GM19035 (cell line): ENCODE data around the gene TOE1.
"Not testable (repeated sequence)": the region's sequence is repeated elsewhere in the genome, so short reads cannot be mapped to it uniquely, and the experiment has no call there.

Experiments
- ATAC-seq: cut with Tn5 transposase; IDR thresholded peaks from one replicate; pipeline ENCODE4 v1.9.1; 2021; ENCODE audit not compliant: unreplicated experiment

Gene TOE1

DNA sequence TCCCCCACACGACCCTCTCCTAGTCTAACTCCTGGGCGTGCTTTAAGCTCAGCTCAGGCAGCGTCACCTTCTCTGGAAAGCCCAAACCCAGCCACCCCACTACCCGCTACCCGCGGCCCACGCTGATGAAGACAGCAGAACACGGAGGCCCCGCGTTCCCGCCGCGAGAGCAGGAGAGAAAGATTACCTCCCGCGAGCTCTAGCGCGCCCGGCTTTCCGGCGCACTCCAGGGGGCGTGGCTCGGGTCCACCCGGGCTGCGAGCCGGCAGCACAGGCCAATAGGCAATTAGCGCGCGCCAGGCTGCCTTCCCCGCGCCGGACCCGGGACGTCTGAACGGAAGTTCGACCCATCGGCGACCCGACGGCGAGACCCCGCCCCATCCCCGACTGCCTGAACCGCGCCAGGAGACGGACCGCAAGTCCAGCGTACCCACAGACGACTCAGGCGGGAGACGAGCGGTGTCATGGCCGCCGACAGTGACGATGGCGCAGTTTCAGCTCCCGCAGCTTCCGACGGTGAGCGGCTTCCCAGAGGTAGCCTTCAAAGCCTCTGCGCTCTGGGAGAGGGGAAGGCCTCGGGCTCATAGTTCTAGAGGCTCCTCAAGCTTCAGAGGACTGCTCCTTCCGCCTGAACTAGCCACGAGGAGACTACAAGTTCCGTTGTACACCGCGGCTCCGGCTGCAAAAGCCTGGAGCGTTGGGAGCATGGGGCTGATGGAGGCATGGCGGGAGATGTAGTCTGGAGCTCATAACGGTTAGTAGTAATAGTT, at the start of gene TOE1, which contains the start of gene MUTYH:
Gene TOE1 (plus strand): TSS at position 382 of the 770 bp plus-strand sequence. CDS start 83 bp downstream, at position 465.
Gene MUTYH (minus strand): TSS at position 652 of the 770 bp plus-strand sequence. CDS start 5,935 bp downstream, outside the sequence.
- peak; percentile 82 for ATAC-seq

DNA sequence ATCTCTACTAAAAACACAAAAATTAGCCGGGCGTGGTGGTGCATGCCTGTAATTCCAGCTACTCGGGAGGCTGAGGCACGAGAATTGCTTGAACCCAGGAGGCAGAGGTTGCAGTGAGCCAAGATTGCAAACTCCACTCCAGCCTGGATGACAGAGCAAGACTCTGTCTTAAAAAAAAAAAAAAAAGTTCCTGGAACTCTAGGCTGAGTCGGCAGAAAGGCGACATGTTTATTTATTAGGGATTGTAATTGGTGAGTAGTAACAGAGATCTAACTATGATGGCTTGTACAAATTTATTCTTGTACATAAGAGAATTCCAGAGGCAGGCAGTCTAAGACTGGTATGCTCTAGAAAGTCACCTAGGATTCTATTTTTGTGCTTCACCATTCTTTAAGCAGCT, 49.0 kb upstream of the TOE1 start:
- ATAC-seq, result not testable (repeated sequence)

DNA sequence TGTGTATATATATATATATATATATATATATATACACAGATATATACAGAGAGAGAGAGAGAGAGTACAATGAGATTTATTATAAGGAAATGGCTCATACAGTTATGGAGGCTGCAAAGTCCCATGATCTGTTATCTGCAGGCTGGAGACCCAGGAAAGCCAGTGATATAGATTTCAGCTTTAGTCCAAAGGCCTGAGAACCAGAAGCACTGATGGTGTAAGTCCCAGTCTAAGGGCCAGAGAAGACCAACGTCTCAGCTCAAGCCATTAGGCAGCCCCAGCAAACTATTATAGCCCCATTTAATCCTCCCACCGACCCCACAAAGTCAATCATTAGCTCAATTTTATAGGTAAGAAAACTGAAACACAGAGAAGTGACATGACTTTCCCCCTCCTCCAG, 48.3 kb upstream of the TOE1 start:
- ATAC-seq, result no peak

DNA sequence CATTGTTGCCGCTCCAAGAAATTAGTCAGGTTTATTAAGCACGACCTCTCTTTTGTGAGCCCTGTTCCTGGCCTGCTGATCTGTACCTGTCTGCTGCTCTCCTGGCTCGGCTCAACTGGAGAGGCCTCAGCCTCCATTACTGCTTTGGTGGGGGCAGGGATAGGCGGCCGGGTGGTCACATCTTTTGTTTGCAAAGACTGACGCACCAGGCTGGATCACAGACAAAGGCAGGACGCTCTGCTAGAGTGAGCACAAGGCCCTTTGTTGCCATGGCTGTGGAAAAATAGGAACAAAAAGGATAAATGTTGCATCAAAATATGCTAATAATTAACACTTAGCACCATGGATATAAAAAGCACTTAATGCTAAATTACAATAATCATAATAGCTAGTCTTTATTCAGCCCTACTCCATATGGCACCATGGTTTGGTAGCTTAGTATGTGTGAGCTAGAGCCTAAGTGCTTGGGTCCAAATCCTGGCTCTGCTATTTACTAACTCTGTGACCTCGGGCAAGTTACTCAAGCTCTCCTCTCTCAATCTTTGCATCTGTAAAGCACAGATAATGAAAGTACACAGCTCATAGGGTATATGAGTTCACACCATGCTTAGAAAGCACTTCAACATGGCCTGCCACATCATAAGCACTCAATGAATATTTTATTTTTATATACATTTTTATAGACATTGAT, 42.2 kb upstream of the TOE1 start:
- ATAC-seq, result no peak

DNA sequence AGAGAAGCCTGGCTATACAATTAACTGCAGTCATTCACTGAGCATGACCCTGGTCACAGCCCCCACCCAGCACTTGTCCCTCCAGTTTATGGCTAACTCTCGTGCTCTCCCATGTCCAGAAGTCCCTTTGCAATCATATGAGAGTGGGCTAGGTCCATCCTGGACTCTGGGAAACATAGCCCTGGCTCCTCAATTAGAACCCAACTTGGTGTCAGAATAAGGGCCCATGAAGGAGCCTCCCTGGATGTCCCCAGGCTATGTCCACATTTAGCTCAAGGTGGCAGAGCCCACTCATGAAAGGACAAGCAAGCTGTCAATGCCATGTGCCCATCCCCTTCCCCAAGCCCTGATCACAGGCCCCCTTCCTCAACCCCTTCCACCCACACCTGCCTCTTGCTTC, 40.7 kb upstream of the TOE1 start:
- no peak for ATAC-seq

DNA sequence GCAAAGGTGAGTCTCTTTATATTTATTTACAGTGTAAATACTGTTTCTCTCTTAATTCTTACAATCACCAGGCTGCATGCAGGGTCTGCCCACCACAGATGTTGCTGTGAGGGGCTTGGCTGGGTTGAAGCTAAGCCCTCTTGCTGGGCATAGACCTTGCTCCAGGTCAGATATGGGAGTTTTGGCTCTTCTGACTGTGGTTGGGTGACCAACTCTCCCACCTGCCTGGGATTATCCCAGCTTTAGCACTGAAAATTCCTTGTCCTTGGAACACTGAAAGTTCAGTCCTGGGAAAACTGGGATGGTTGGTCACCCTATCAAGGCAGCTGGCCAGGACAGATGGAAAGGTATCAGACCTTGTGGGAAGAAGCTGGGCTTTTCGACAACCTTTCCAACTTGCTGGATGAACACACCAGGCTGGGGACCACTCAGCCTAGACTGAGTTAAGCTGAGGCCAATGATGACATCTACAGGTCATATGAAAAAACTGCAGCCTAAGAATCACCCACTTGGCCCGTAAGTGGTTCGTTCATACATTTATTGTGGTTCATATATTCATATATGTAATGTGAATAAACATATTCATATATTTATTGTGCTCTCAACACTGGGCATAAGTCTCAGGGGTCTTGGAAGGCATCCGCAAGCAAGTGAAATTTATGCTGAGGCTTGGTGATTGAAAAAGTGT, 39.8 kb upstream of the TOE1 start:
- no peak for ATAC-seq

DNA sequence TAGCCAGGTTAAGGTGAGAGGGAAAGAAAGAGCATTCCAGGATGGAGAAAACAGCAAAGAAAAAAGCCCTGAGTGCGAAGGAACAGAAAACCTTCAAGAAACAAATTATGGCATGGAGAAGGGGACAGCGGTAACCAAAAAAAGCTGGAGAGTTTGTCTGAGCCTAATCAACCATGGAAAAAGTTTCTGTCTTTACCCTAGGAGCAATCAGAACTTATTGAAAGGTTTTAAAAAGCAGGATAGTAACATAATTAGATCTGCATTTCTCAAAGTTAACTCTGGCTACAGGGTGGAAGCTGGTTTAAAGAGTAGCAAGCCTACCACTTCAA, 39.3 kb upstream of the TOE1 start:
- ATAC-seq, result no peak

DNA sequence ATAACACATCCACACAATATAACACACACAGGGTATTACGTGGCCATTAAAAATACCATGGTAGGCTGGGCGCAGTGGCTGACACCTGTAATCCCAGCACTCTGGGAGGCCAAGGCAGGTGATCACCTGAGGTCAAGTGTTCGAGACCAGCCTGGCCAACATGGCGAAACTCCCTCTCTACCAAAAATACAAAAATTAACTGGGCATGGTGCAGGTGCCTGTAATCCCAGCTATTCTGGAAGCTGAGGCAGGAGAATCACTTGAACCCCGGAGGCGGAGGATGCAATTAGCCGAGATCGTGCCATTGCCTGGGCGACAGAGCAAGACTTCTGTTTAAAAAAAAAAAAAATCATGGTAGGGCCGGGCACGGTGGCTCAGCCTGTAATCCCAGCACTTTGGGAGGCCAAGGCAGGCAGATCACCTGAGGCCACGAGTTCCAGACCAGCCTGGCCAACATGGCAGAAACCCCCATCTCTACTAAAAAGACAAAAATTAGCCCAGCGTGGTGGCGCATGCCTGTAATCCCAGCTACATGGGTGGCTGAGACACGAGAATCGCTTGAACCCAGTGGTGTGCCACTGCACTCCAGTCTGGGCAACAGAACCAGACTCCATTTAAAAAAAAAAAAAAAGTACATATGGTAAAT, 37.3 kb upstream of the TOE1 start:
- no peak for ATAC-seq

DNA sequence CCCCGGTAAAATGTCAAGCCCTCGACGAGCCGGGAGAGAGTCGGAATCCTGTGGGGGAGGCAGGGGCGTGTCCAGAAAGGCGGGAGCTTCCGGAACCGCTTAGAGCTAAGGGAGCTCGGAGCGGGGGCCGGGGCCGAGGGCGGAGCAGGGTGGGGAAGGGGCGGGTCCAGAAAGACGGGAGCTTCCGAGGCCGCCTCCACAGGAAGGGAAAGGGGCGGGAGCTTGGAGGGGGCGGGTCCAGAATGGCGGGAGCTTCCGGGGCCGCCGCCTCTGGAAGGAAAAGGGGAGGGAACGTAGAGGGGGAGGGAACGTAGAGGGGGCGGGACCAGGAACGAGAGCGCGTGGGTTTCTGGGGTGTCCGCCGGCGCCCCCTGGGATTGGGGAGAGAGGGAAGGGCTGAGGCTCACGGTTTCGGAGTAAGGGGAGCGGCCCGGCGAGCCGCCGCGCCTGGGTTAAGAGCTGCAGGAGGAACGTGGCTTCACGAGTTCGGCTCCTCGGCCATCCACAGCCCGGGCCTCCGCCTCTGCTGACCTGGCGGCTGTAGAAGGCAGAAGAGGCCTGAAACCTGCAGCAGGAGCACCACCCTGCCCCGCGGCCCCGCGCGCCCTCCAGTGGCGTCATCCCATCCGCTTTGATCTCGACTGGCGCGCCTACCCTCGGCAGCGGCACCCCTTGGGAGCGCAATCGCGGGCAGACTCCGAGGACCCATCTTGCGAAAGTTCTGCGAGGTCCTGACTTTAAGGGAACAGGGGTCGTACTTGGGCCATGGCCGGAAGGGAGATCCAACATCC, 36.3 kb upstream of the TOE1 start:
- peak; percentile 71 for ATAC-seq

DNA sequence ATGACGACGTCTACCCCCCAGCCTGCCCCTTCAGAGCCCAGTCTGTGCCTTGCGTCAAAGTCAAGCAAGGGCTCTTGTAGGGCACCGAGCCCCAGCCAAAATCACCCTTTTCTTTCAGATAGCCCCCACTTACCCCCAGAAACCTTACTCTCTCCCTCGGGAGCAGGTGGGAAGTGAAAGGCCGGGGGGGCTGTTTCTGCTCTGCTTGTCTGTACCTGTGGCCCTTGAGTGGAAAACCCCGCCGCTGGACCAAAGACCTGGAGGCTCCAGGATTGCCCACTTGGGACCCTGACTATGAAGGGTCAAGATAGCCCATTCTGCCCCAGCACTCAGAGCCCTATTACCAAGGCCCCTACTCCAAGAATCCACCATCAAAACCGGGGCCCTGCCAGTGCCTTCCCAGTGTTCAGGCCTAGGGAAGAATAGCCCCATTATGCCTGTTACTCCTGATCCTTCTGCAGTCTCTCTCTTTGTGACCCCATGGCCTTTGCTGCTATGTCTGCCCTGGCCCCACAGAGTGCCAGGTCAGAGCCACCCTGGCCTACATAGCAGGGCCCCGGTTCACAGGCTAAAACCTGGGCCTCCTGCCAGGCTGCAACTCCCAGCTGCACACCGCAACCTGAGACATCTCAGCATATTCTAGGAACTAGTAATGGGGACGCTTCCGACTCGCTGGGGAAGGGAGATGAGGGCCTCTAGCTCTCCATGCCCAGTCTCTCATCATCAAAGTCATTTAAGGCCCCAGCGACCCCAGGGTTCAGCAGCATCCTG, 35.5 kb upstream of the TOE1 start:
- ATAC-seq, result no peak

DNA sequence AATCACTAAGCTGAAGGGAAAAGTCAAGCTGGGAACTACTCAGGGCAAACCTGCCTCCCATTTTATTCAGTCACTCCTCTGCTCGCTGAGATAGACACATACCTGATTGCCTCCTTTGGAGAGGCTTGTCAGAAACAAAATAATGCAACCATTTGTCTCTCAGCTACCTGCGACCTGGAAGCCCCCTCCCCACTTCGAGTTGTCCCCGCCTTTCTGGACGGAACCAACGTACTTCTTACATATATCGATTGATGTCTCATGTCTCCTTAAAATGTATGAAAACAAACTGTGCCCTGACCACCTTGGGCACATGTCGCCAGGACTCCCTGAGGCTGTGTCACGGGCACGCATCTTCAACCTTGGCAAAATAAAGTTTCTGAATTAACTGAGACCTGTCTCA, 34.7 kb upstream of the TOE1 start:
- no peak for ATAC-seq

DNA sequence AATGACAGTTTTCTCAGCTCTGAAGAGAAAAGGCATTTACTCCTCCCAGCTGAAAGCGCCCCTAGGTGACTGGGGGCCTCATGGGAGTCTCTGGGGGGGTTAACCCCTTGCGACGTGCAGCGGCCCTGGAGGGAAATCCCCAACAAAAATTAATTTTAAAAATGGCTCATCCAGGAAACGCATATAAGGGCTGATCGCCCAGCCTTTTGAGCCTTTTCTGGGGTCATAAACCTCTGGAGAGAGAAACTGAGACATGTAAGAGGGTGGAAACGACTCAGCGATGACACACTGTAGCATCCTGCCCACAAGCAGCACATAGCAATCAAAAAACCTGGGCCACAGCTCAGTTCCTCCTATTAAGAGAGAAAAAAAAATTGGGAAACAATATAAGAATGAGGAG, 33.7 kb upstream of the TOE1 start:
- no peak for ATAC-seq

DNA sequence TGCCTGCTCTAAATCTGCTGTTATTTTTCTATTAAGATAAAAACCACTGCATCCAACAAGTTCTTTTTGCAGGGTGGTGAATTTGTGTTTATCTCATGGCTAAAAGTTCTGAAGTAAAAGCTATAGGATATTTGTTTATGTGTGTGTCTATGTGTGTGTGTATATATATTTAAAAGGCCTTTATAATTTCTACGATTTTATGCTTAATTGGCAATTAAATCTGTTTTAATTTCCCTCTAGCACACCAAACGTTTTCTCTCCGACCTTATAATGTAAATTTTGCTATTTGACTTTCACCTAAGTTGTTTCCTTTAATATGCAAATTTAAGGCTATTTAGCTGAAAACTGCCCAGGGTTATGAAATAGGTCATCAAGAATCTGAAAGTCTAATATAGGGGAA, 33.1 kb upstream of the TOE1 start:
- ATAC-seq, result no peak

DNA sequence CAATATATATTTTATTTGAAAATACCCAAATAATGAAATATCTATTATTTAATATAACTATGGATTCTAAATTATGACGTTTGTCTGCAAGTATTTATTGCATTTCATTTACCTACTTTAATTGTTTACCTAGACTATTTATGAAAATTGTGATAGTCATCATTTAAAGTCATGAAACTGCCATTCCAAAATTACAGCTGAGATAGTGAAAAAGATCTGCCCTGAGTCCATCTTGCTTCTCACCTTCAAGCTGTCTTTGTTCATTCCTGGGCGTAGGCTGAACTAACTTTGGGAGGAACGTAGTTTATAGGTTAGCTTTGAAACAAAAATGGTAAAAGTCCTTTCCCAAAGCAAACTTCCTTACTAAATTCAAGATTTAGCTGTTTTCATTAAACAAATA, 25.7 kb upstream of the TOE1 start:
- ATAC-seq, result no peak

DNA sequence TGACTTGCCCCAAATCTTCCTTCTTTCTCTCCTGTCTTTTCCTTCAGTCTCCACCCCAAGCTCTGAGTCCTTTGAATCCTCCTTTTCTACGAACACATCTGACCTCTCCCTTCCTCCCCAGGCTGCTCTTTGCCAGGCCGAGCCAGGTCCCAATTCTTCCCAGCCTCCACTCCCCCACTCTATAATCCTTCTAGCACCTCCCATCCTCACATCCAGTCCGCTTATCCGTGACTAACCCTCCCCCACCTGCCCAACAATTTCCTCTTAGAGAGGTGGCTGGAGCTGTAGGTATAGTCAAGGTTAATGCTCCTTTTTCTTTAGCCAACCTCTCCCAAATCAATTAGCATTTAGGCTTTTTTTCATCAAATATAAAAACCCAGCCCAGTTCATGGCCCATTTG, 22.8 kb upstream of the TOE1 start:
- ATAC-seq, result no peak

DNA sequence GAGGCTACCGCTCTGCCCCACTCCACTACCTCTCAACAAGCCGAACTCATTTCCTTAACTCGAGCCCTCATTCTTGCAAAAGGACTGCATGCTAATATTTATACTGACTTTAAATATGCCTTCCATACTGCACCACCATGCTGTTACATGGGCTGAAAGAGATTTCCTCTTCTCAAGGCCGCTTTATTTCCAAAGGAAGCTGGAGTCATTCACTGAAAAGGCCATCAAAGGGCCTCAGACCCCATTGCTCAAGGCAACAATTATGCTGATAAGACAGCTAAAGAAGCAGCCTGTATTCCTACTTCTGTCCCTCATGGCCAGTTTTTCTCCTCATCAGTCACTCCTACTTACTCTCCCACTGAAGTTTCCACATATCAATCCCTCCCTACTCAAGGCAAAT, 20.2 kb upstream of the TOE1 start:
- ATAC-seq, result no peak

DNA sequence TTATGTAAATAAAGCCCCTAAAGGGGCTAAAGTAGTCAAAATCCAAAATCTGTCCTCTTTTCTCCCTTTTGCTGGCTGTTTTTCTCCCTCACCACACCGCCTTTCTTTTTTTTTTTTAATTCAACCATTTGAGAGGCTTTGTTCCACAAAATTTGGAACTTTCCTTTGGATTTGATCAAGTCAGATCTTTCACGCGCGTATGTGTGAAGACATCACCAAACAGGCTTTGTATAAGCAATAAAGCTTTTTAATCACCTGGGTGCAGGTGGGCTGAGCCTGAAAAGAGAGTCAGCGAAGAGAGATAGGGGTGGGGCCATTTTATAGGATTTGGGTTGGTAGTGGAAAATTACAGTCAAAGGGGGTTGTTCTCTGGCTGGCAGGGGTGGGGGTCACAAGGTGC, 18.5 kb upstream of the TOE1 start:
- no peak for ATAC-seq

DNA sequence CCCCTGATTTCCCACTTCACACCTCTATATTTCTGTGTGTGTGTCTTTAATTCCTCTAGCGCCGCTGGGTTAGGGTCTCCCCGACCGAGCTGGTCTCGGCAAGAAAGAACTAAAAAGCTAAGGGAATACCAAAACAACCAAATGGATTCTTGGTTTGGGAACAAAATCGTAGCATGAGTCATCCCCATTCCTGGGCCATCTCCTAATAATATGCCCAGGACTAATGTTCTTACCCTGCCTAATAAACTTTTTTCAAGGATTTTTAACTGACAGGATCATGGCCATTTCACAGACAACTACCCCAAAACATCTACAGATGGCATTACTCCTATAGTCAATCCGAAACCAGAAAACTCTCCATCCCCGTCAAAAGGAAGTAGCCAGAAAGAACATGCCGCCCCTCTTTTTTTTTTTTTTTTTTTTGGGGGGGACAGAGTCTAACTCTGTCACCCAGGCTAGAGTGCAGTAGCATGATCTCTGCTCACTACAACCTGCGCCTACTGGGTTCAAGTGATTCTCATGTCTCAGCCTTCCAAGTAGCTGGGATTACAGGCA, 17.4 kb upstream of the TOE1 start:
- no peak for ATAC-seq

DNA sequence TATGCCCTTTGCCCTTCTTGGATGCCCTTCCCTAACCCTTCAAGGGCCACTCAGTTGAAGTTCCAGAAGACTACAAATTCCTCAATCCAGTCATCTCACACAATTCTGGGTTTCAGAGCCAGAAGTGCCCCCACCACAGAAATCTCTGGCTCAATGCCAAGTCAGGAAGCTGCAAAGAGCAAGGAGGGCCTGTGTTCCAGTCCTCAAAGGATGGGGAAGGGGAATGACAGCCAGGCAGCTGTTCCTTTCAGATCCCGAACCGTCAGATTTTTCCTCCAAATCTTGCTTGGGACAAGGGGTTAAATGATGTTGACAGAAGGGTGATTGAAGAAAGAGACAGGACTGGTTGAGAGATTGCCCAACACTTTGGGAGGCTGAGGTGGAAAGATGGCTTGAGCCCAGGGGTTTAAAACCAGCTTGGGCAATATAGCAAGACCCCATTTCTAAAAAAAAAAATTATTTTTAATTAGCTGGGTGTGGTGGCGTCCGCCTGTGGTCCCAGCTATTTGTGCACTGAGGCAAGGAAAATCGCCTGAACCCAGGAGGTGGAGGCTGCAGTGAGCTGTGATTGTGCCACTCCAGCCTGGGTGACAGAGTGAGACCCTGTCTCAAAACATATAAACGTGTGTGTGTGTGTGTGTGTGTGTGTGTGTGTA, 14.0 kb upstream of the TOE1 start:
- no peak for ATAC-seq
